Keratinocyte (primary cell): ENCODE measurements around the gene CBX2. TPM values are rescaled to one million over a fixed set of nuclear protein-coding genes. Genes with fewer than 3 reads are reported as not detected.

ENCODE experiments used
- DNase-seq: peaks from one replicate; pipeline ENCODE4 v3.0.0-alpha.2; 2011; ENCODE audit warnings: low read depth, missing footprints, low spot score
- FAIRE-seq: peaks from 2 replicates; lab custom pipeline; 2011; peaks lifted over from hg19 to GRCh38; lab: Jason Lieb, UNC
- H2AFZ ChIP-seq: 2 replicates; pipeline ENCODE4 v1.6.0; 2012; ENCODE audit warnings: low read length, control low read depth, inconsistent platforms; ENCODE audit not compliant: control insufficient read depth
- H3K27ac ChIP-seq: 2 replicates; pipeline ENCODE4 v1.5.1; 2011; ENCODE audit warnings: low read length; ENCODE audit not compliant: control insufficient read depth, insufficient read depth
- H3K27me3 ChIP-seq: 3 replicates; pipeline ENCODE4 v1.6.0; 2011; ENCODE audit warnings: low read length; ENCODE audit not compliant: control insufficient read depth, insufficient read depth; ENCODE audit errors: extremely low read depth
- H3K36me3 ChIP-seq, 2 experiments: 2 replicates in 1 of 2; 3 replicates in 1 of 2; pipeline ENCODE4 v1.5.1; 2011; ENCODE audit warnings: low read length in 2 of 2, mild to moderate bottlenecking in 1 of 2; ENCODE audit not compliant: control insufficient read depth in 2 of 2, insufficient read depth in 2 of 2; ENCODE audit errors: extremely low read depth in 1 of 2
- H3K4me1 ChIP-seq: 3 replicates; pipeline ENCODE4 v1.5.1; 2011; ENCODE audit warnings: low read length; ENCODE audit not compliant: control insufficient read depth, insufficient read depth; ENCODE audit errors: extremely low read depth
- H3K4me2 ChIP-seq: 3 replicates; pipeline ENCODE4 v1.6.0; 2011; ENCODE audit warnings: low read depth, low read length; ENCODE audit not compliant: control insufficient read depth, insufficient read depth; ENCODE audit errors: extremely low read depth
- H3K4me3 ChIP-seq, 3 experiments: fragments of 200-600 bp in 1 of 3; sonication (generic) in 1 of 3; 2 replicates in 2 of 3; 3 replicates in 1 of 3; pipeline ENCODE4 v1.5.1; 2011 to 2016; ENCODE audit warnings: low read length in 3 of 3, mild to moderate bottlenecking in 3 of 3, control low read depth in 2 of 3, inconsistent platforms in 1 of 3, low read depth in 1 of 3, mixed read lengths in 1 of 3, mixed run types in 1 of 3, moderate library complexity in 1 of 3; ENCODE audit not compliant: control insufficient read depth in 2 of 3, insufficient read depth in 2 of 3; ENCODE audit errors: extremely low read depth in 1 of 3
- H3K79me2 ChIP-seq: 2 replicates; pipeline ENCODE4 v1.6.0; 2012; ENCODE audit warnings: low read length; ENCODE audit not compliant: control insufficient read depth, insufficient read depth
- H3K9ac ChIP-seq: 3 replicates; pipeline ENCODE4 v1.6.0; 2011; ENCODE audit warnings: low read length; ENCODE audit not compliant: control insufficient read depth, insufficient read depth; ENCODE audit errors: extremely low read depth
- H3K9me1 ChIP-seq: 3 replicates; pipeline ENCODE4 v1.6.0; 2011; ENCODE audit warnings: low read length; ENCODE audit not compliant: control insufficient read depth, insufficient read depth; ENCODE audit errors: extremely low read depth
- H3K9me3 ChIP-seq: 2 replicates; pipeline ENCODE4 v1.5.1; 2012; ENCODE audit warnings: low read depth, low read length; ENCODE audit not compliant: control insufficient read depth
- H4K20me1 ChIP-seq: 3 replicates; pipeline ENCODE4 v1.6.0; 2011; ENCODE audit warnings: low read length; ENCODE audit not compliant: control insufficient read depth, insufficient read depth; ENCODE audit errors: extremely low read depth
- CTCF ChIP-seq, 3 experiments: IDR thresholded peaks in 1 of 3; conservative IDR thresholded peaks in 1 of 3; optimal IDR thresholded peaks in 1 of 3; 2 replicates in 2 of 3; 3 replicates in 1 of 3; pipeline versions ENCODE3 to v1.5.1; 2011; ENCODE audit warnings: low read length in 3 of 3, mild to moderate bottlenecking in 3 of 3, moderate library complexity in 2 of 3, control low read depth in 1 of 3, inconsistent platforms in 1 of 3; ENCODE audit not compliant: insufficient read depth in 2 of 3; ENCODE audit errors: extremely low read depth in 1 of 3
- EZH2 ChIP-seq: IDR thresholded peaks from one replicate; pipeline ENCODE4 v1.6.1; 2012; ENCODE audit warnings: inconsistent platforms, mild to moderate bottlenecking, low read length, moderate library complexity
- dilution Hi-C: fragments of 300-500 bp; cut with MboI; formaldehyde crosslinking; loops from one replicate; pipeline ENCODE4 v1.7.0; 2020; ENCODE audit warnings: low sequenced_read_pairs; ENCODE audit not compliant: extremely low pct_ligation_motif_present
- polyA plus RNA-seq, 5 experiments: library from polyadenylated mRNA; depleted of rRNA in 3 of 5; stranded (reverse) in 3 of 5; stranded (forward) in 1 of 5; unstranded in 1 of 5; fragments of >200 nt; gene quantifications; 1 replicate in 1 of 5; 2 replicates in 3 of 5; 3 replicates in 1 of 5; pipeline versions ENCODE4 v1.2.1 to v1.2.3, GENCODE V29; 2011 to 2012; ENCODE audit warnings: missing spikeins in 2 of 5, low read depth in 1 of 5, low replicate concordance in 1 of 5

CBX2 gene
- polyA plus RNA-seq, 1 donor (not counting 4 experiments of a cell fraction or from before 2014, with no cell fraction given) = 1.7 TPM

- Histone ChIP-seq H3K9me3 (no peaks in the 10 kb centered on the region), H3K4me3 (no peak overlapping the region), H4K20me1 (no peaks in the 10 kb centered on the region), H3K4me2 (no peak overlapping the region), H3K27me3 (peaks cover 60% of the 10 kb centered on the region), H3K4me1 (no peaks in the 10 kb centered on the region), H3K27ac (no peak overlapping the region), H3K36me3 (no peaks in the 10 kb centered on the region), H3K9me1 (no peaks in the 10 kb centered on the region), H2AFZ (no peak overlapping the region), H3K9ac (no peak overlapping the region), H3K79me2 (no peaks in the 10 kb centered on the region)
- no peak for DNase-seq
- dilution Hi-C loops = no loop called here
- no peak for FAIRE-seq
- TF ChIP-seq CTCF (optimal IDR thresholded peaks at IDR 0.05 in 1 of 3, IDR thresholded peaks at IDR 0.05 in 1 of 3, conservative IDR thresholded peaks at IDR 0.05 in 1 of 3; ENCODE audit: extremely low read depth in 1 of 3, insufficient read depth in 2 of 3, low read length in 3 of 3) = no peak
- TF ChIP-seq EZH2 = no peak
These were observed 32.3 kb upstream of the CBX2 start for GRCh38 chr17:79745641-79746105.

GRCh38 chr17:79746889-79747507 is 30.9 kb upstream of the CBX2 start:
- FAIRE-seq (no peak), DNase-seq (no peak)
- no peak overlapping the region for H3K27ac ChIP-seq
- H2AFZ ChIP-seq = no peak overlapping the region
- no peaks in the 10 kb centered on the region for H4K20me1 ChIP-seq
- H3K9ac ChIP-seq = no peak overlapping the region
- no peak overlapping the region for H3K4me3 ChIP-seq
- dilution Hi-C loops = no loop called here
- H3K9me3 ChIP-seq = no peaks in the 10 kb centered on the region
- H3K4me1 ChIP-seq = no peaks in the 10 kb centered on the region
- peaks cover 55% of the 10 kb centered on the region for H3K27me3 ChIP-seq
- H3K9me1 ChIP-seq = no peaks in the 10 kb centered on the region
- no peaks in the 10 kb centered on the region for H3K36me3 ChIP-seq
- H3K79me2 ChIP-seq = no peaks in the 10 kb centered on the region
- H3K4me2 ChIP-seq = no peak overlapping the region
- TF ChIP-seq EZH2 = no peak
- no peak for TF ChIP-seq CTCF (optimal IDR thresholded peaks at IDR 0.05 in 1 of 3, IDR thresholded peaks at IDR 0.05 in 1 of 3, conservative IDR thresholded peaks at IDR 0.05 in 1 of 3; ENCODE audit: extremely low read depth in 1 of 3, insufficient read depth in 2 of 3, low read length in 3 of 3)
